Stimulated activated CD4-positive, alpha-beta T cell treated with anti-CD3 and anti-CD28 coated beads, Interleukin-4, amount 100 ng/mL, for 24 hours (primary cell): ENCODE measurements around the gene CPNE7.

Experiments
- DNase-seq: peaks from one replicate; pipeline ENCODE4 v3.0.0-alpha.2; 2020

Gene CPNE7

DNA sequence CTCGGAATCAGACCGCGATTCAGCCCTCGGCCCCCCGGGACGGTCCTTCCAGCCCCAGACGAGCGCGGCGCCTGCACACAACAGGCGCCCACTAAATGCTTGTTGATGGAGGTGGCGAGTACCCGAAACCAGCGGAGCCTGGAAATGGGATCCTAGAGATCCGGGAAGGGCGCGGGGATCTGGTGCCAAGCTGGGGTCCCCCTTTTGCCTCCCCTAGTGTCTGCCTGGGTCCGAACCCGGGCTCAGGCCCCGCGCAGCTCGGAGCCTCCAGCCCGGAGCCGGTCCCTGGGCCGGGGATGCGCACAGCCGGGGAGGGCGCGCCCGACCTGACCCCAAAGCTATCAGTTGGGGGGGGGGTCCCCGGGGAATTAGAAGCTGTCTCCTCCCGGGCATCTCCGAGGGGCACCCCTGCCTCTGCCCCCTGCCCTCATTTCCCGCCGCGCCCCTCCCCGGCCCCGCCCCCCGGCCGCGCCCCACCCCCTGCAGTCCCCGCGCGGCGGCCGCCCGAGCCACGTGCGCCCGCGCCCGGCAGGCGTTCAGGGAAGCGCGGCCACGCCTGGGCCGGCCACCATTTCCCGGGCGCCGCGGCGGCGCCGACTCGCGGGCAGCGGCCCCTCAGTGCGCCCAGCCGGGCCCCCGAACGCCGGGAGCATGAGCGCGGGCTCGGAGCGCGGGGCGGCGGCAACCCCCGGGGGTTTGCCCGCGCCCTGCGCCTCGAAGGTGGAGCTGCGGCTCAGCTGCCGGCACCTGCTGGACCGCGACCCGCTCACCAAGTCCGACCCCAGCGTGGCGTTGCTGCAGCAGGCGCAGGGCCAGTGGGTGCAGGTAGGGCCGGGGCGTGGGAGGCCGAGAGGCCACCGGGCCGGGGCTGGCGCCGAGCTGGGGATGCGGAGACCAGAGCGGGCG, at the start of gene CPNE7:
CPNE7 (plus strand) TSS at position 512 of the 906 bp plus-strand sequence; CDS start at position 652, 140 bp downstream.
- DNase-seq = no peak

GRCh38 chr16:89529097-89529496, 46.5 kb upstream of the CPNE7 start:
- no peak for DNase-seq

GRCh38 chr16:89530401-89531381, 44.9 kb upstream of the CPNE7 start:
- no peak for DNase-seq

DNA sequence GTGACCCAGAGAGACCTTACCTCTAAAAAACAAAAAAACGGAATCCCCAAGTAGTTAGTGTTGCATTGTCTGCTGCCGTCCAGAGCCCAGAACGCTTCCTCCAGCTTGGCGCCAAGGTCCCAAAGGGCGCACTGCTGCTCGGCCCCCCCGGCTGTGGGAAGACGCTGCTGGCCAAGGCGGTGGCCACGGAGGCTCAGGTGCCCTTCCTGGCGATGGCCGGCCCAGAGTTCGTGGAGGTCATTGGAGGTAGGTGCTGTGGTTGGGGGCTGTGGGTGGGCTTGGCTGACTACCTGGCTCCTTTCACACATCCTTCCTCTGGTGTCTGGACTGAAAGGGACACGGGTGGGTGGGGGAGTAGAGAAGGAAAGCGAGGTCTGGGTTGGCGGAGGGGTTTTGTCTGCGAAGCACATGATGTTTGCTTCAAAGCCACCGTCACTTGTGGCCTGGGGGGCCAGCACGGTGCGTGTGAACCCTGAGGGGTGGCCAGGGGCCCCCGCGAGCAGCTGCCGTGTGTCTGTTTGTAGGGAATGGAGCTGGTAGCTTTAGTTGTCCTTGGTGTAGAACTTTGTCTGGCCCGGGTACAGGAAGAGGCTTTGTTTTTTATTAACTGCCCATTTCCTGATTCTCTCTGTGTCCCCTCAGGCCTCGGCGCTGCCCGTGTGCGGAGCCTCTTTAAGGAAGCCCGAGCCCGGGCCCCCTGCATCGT, 43.6 kb upstream of the CPNE7 start:
- DNase-seq = no peak

- DNase-seq = peak; percentile 17
These were observed 41.3 kb upstream of the CPNE7 start for GRCh38 chr16:89534252-89534756.

DNA sequence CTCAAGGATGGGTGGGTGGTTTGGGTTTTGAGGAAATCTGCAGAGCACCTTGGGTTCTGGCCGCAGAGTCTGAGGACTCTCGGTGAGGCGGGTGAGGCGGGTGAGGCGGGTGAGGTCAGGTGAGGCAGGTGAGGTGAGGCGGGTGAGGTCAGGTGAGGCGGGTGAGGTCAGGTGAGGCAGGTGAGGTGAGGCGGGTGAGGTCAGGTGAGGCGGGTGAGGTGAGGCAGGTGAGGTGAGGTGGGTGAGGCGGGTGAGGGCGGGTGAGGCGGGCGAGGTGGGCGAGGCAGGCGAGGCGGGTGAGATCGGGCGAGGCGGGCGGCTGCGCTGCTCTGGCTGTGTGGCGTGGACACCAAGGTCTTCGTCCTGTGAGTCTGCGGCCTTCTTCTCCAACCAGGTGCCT, 39.2 kb upstream of the CPNE7 start:
- no peak for DNase-seq

DNA sequence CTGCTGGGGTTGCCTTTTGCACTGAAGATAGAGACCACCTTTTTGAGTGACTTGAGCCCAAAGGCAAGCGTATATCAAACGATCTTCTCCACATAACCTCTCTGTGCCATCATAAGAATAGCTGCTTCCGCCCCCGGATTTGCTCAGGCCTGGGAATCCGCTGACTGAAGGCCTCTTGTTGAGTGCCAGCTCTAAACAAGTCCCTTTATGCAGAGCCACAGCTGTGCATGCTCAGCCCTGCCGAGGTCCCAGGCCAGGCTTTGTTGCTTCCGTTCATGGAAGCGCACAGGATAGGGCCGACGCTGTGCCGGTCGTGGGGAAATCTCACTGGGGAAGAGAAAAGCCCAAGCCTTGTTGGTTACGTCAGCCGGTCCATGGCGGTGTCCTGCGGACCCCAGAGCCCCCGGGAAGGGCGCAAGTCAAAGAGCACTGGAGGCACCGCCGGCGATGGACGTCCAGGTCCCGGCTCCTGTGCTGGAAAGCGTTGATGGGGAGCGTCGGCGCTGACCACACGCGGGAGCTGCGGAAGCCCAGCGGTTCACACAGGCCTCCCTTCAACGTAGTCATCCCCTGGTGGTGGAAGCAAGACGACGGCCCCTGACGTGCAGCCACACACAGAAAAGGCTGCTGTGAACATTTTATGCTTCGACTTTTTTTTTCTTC, 38.5 kb upstream of the CPNE7 start:
- no peak for DNase-seq

- DNase-seq = no peak
These were observed 38.0 kb upstream of the CPNE7 start for GRCh38 chr16:89537549-89537925.

- no peak for DNase-seq
These were observed 37.3 kb upstream of the CPNE7 start for GRCh38 chr16:89538286-89538685.

GRCh38 chr16:89540557-89540956, 35.0 kb upstream of the CPNE7 start:
- DNase-seq = no peak

GRCh38 chr16:89541792-89542191, 33.8 kb upstream of the CPNE7 start:
- DNase-seq = no peak

DNA sequence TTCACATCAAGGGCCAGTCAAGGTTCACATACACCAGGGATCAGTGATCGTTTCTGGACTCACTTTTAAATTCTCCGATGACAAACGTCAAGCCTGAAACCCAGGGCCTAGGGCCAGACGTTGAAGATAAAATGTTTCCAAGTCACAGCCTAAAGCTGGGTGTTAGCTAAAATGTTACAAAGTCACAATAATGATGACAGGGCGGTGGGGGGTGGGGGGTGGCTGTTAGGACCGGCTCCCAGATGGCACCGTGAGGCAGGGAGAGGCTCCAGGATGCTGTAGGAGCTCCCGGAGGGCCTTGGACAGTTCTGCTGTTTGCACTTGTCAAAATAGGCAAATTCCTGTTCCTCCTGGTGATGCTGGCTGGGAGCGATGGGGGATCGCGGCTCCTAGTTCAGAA, 31.4 kb upstream of the CPNE7 start:
- no peak for DNase-seq

DNA sequence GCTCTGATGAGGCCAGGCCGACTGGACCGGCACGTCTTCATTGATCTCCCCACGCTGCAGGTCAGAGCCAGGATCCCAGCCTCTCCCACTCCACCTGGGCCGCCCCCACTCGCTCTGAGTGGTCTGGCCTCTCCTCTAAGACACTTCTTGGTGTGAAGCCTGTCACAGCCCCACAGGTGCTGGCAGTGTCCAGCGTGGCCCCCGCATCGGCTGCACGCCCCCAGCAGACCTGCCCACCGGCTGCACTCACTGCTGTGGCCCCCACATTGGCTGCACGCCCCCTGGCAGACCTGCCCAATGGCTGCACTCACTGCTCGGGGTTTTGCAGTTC, 30.9 kb upstream of the CPNE7 start:
- DNase-seq = no peak

DNA sequence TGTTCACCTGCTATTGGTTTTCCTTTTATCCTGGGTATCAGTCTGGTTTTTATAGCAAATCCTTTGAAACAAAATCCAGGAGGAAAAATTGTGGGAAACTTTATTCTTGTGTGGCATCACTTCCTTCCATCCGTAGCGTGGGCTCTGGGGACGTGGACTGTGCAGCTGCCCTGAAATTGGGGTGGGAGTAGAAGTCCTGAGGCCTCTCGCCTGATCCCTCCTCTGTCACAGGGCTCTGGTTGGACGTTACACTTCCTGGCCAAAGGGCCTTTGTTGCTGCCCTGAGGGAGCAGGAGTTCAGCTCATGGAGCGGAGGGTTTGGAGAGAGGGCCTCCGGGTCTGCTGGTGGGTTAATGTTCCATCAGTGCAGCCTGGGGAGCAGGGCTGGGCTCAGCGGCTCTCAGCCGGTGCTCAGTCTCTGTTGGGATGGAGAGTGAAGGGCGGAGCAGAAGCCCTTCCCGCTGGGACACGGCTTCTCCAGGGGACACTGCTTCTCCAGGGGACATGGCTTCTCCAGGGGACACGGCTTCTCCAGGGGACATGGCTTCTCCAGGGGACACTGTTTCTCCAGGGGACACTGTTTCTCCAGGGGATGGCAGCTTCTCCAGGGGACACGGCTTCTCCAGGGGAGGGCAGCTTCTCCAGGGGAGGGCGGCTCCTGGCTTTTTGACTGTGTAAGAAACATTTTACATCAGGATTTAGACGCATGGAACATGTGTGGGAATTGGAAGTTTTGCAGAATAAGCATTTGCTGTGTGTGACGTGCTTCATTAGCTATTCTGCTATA, 30.3 kb upstream of the CPNE7 start:
- no peak for DNase-seq

DNA sequence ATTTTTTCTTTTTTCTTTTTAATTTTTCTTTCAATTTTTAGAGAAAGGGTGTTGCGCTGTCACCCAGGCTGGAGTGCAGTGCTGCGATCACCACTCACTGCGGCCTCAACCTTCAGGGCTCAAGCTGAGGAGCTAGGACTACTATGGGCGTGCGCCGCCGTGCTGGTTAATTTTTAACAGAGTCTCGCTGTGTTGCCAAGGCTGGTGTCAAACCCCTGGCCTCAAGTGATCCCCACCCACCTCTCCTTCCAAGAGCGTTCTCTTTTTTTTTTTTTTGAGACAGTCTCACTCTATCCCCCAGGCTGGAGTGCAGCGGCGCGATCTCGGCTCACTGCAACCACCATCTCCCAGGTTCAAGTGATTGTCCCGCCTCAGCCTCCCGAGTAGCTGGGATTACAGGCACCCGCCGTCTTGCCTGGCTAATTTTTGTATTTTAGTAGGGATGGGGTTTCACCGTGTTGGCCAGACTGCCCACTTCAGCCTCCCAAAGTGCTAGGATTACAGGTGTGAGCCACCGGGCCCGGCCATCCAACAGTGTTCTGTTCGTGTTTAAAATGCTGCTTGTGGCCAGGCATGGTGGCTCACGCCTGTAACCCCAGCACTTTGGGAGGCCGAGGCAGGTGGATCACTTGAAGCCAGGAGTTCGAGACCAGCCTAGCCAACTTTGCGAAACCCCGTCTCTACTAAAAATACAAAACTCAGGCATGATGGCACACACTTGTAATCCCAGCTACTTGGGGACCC, 29.6 kb upstream of the CPNE7 start:
- no peak for DNase-seq

DNA sequence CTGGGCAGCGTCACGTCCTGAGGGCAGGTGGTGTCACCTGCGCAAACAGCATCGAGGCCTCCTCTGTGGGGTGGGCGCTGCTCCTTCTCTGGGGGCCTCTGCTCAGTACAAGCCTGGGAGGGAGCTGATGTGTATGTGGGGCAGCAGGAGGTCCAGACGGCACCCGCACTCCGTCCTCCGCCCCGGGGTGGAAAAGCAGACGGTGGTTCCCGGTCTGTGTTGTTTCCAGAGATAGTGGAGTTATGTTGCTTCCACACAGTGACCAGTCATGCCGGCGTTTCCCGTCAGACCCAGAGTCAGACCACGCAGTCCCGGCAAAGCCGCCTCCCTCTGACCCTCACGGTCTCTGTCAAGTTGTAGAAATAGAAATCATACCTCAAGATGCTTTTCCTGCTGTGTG, 28.8 kb upstream of the CPNE7 start:
- DNase-seq = no peak

GRCh38 chr16:89547291-89547690, 28.3 kb upstream of the CPNE7 start:
- no peak for DNase-seq

DNA sequence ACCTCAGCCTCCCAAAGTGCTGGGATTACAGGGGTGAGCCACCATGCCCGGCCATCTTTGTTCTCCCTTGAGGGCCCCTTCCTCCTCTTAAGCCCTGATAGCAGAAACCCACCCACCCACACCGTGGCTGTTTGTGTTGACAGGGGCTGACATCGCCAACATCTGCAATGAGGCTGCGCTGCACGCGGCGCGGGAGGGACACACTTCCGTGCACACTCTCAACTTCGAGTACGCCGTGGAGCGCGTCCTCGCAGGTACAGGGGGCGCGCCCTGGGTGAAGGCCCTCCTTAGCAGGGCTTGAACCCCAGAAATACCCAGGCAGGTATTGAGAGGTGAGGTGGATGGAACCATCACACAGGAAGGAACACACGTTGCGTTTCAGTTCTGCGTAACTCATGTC, 27.7 kb upstream of the CPNE7 start:
- DNase-seq = no peak

DNA sequence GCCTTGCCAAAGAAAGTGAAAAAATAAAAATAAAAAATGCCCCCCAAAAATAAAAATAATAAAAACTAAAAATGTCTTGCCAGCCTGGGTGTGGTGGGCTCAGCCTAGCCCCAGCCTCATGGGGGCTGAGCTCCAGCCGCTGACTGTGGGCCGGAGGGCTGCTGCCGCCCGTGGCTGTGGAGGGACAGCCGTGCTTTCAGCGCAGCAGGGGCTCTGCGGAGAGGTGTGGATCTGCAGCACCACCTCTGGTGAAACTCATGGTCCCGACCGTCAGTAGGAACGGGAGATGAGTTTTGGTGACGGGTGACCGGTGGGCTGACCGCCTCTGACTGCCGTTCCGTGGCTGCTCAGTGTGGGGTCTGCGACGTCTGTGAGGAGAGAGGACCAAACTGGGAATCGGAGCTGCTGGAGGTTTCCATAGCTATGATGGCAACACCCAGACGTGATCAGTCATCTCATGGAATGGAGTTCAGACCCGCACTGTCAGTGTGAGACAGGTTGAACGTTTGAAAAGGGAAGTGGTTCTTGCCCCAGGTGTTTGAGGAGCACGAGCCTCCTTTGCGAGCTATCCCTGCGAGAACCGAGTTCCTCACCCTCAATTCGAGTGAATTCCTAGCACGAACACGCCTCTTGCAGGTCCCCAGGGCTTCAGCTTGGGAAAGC, 27.1 kb upstream of the CPNE7 start:
- DNase-seq = no peak

DNA sequence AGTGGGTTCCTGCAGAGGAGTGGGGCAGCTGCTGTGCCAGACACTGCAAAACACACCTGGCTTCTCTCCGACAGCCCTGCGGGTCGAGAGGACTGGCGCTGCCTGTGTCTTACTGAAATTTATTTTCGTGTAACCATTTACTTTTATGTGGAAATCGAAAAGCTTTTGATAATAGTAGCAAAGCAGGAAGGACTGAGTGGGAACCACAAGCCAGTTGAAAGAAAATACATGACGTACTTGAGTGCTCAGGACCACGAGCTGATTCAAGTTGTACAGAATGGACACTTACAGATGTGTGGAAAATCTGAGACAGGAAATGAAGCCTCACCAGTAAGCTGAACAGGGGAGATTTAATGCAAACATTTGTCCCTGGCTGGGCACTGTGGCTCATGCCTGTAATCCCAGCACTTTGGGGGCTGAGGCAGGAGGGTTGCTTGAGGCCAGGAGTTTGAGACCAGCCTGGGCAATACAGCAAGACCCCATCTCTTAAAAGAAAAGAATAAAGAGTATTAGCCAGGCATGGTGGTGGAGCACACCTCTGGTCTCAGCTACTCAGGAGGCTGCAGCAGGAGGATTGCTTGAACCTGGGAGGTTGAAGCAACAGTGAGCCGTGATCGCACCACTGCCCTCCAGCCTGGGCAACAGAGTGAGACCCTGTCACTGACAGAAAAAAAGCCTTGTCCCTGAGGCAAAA, 26.4 kb upstream of the CPNE7 start:
- no peak for DNase-seq
